IPS-20b (cell line): ENCODE results near the gene MPL.

Experiments
- H3K27ac ChIP-seq: one replicate; pipeline ENCODE4 v1.5.1; 2013; ENCODE audit warnings: low read length
- H3K27me3 ChIP-seq: 2 replicates; pipeline ENCODE4 v1.6.1; 2013; ENCODE audit warnings: mild to moderate bottlenecking, low read length, inconsistent platforms; ENCODE audit not compliant: insufficient read depth
- H3K36me3 ChIP-seq: 2 replicates; pipeline ENCODE4 v1.6.1; 2013; ENCODE audit warnings: low read depth, mild to moderate bottlenecking, inconsistent platforms, low read length, moderate library complexity; ENCODE audit not compliant: insufficient read depth
- H3K4me1 ChIP-seq: 2 replicates; pipeline ENCODE4 v1.6.1; 2013; ENCODE audit warnings: mild to moderate bottlenecking, control low read depth, inconsistent platforms, low read length, moderate library complexity; ENCODE audit not compliant: insufficient read depth
- H3K4me3 ChIP-seq: 2 replicates; pipeline ENCODE4 v1.5.1; 2013; ENCODE audit warnings: mild to moderate bottlenecking, low read length, inconsistent platforms
- H3K9ac ChIP-seq: 2 replicates; pipeline ENCODE4 v1.6.1; 2013; ENCODE audit warnings: low read depth, mild to moderate bottlenecking, inconsistent platforms, low read length, moderate library complexity
- H3K9me3 ChIP-seq: 2 replicates; pipeline ENCODE4 v1.6.1; 2013; ENCODE audit warnings: mild to moderate bottlenecking, low read depth, low read length, inconsistent platforms; ENCODE audit not compliant: insufficient read depth

MPL gene

GRCh38 chr1:43300378-43301094, 37.1 kb upstream of the MPL start, which contains the start of gene TIE1:
TSS of gene TIE1 (plus strand) at chr1:43300982. CDS start at chr1:43301072, 90 bp downstream.
- no peak within 1 kb of the TSS for H3K9ac ChIP-seq
- no peaks in the 10 kb centered on the region for H3K36me3 ChIP-seq
- no peaks in the 10 kb centered on the region for H3K9me3 ChIP-seq
- no peak within 1 kb of the TSS for H3K4me3 ChIP-seq
- peaks cover 17% of the 10 kb centered on the region for H3K4me1 ChIP-seq
- no peaks in the 10 kb centered on the region for H3K27me3 ChIP-seq
- H3K27ac ChIP-seq = no peak within 1 kb of the TSS

- Histone ChIP-seq H3K27me3 (no peaks in the 10 kb centered on the region), H3K27ac (no peak overlapping the region), H3K4me1 (peaks cover 3% of the 10 kb centered on the region; the same call in 1 of the 2 replicates), H3K36me3 (no peaks in the 10 kb centered on the region), H3K9ac (no peak overlapping the region), H3K4me3 (no peak overlapping the region), H3K9me3 (no peaks in the 10 kb centered on the region)
Observed at GRCh38 chr1:43302201-43302600, 35.4 kb upstream of the MPL start.

GRCh38 chr1:43302721-43303470, 34.7 kb upstream of the MPL start:
- no peaks in the 10 kb centered on the region for H3K9me3 ChIP-seq
- H3K27ac ChIP-seq = no peak overlapping the region
- H3K4me3 ChIP-seq = no peak overlapping the region
- no peaks in the 10 kb centered on the region for H3K36me3 ChIP-seq
- H3K9ac ChIP-seq = no peak overlapping the region
- no peaks in the 10 kb centered on the region for H3K4me1 ChIP-seq
- no peaks in the 10 kb centered on the region for H3K27me3 ChIP-seq

GRCh38 chr1:43303471-43304313, 33.9 kb upstream of the MPL start:
- Histone ChIP-seq H3K27ac (no peak overlapping the region), H3K9ac (no peak overlapping the region), H3K36me3 (no peaks in the 10 kb centered on the region), H3K4me3 (no peak overlapping the region), H3K27me3 (no peaks in the 10 kb centered on the region), H3K9me3 (no peaks in the 10 kb centered on the region), H3K4me1 (no peaks in the 10 kb centered on the region)

- H3K4me1 ChIP-seq = no peaks in the 10 kb centered on the region
- no peaks in the 10 kb centered on the region for H3K36me3 ChIP-seq
- H3K9me3 ChIP-seq = no peaks in the 10 kb centered on the region
- H3K27ac ChIP-seq = no peak overlapping the region
- no peak overlapping the region for H3K9ac ChIP-seq
- no peak overlapping the region for H3K4me3 ChIP-seq
- no peaks in the 10 kb centered on the region for H3K27me3 ChIP-seq
Observed at GRCh38 chr1:43304314-43304681, 33.3 kb upstream of the MPL start.

GRCh38 chr1:43304771-43305300, 32.8 kb upstream of the MPL start:
- H3K9me3 ChIP-seq = no peaks in the 10 kb centered on the region
- no peaks in the 10 kb centered on the region for H3K27me3 ChIP-seq
- no peak overlapping the region for H3K27ac ChIP-seq
- no peaks in the 10 kb centered on the region for H3K36me3 ChIP-seq
- H3K9ac ChIP-seq = no peak overlapping the region
- H3K4me3 ChIP-seq = no peak overlapping the region
- H3K4me1 ChIP-seq = no peaks in the 10 kb centered on the region

GRCh38 chr1:43305461-43305860, 32.2 kb upstream of the MPL start:
- no peak overlapping the region for H3K9ac ChIP-seq
- no peak overlapping the region for H3K27ac ChIP-seq
- H3K4me3 ChIP-seq = no peak overlapping the region
- H3K36me3 ChIP-seq = no peaks in the 10 kb centered on the region
- no peaks in the 10 kb centered on the region for H3K9me3 ChIP-seq
- no peaks in the 10 kb centered on the region for H3K27me3 ChIP-seq
- no peaks in the 10 kb centered on the region for H3K4me1 ChIP-seq

GRCh38 chr1:43305926-43306687, 31.5 kb upstream of the MPL start:
- Histone ChIP-seq H3K9ac (no peak overlapping the region), H3K4me3 (no peak overlapping the region), H3K9me3 (no peaks in the 10 kb centered on the region), H3K4me1 (no peaks in the 10 kb centered on the region), H3K27me3 (no peaks in the 10 kb centered on the region), H3K27ac (no peak overlapping the region), H3K36me3 (no peaks in the 10 kb centered on the region)

- Histone ChIP-seq H3K36me3 (no peaks in the 10 kb centered on the region), H3K27me3 (no peaks in the 10 kb centered on the region), H3K4me3 (no peak overlapping the region), H3K9me3 (no peaks in the 10 kb centered on the region), H3K4me1 (no peaks in the 10 kb centered on the region), H3K9ac (no peak overlapping the region), H3K27ac (no peak overlapping the region)
Observed at GRCh38 chr1:43306688-43307457, 30.7 kb upstream of the MPL start.

GRCh38 chr1:43307458-43308158, 30.0 kb upstream of the MPL start:
- Histone ChIP-seq H3K4me3 (no peak overlapping the region), H3K27me3 (no peaks in the 10 kb centered on the region), H3K36me3 (no peaks in the 10 kb centered on the region), H3K9ac (no peak overlapping the region), H3K4me1 (no peaks in the 10 kb centered on the region), H3K27ac (no peak overlapping the region), H3K9me3 (no peaks in the 10 kb centered on the region)
